ENCODE data around the gene ADCY10. TPM values are rescaled to one million over a fixed set of nuclear protein-coding genes. Genes with fewer than 3 reads are reported as not detected.

ADCY10 gene
- total and polyA plus RNA-seq, 9 of the 15 experiments (the other 6 are each of a cell fraction or from before 2014, with no cell fraction given): 0.08 to 0.86 (median 0.22) TPM

DNA sequence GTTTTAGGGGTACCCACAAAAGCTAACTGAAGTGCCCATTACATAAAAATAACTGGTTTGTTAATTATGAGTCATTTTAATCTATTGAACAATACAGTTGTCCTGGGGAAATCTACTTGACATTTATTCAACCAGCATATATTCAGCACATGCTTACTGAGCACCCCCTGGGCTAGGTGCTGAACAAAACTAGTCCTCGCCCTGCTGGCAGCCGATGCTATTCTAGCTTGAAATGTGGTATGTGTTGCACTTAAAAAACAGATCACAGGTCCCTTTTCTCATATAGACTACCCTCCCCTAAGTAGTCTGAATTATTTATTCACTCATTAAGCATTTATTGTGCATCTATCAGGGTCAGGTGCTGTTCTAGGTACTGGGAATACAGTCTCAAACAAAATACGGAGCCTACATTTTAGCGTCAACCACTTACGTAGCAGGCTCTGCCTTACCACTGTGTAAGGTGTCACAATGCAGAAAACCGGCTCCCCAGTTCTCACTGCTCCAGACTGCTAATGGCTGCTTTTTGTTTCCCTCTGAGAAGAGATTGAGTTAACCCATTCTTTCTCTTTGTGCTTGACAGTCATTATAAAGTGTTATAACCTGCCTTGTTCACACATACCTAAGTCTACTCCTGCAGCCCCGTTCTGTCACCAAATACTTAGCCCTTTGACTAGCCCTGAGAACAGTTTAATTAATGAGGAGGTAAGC is 57.1 kb downstream of the ADCY10 start:
- 70% methylated on average over 7 of the region's 7 CpGs for WGBS (ENCODE audit: insufficient coverage, low coverage, missing lambda C conversion rate)
- intact Hi-C loops (cut with micrococcal nuclease): no loop called here
- no peak overlapping the region for H3K4me3 ChIP-seq
- TF ChIP-seq ZNF3 (CRISPR knock-in tag; IDR thresholded peaks at IDR 0.05) (no peak), SMAD4 (CRISPR knock-in tag; conservative IDR thresholded peaks at IDR 0.05) (no peak), NRF1 (conservative IDR thresholded peaks at IDR 0.05 in 1 of 2, IDR thresholded peaks at IDR 0.05 in 1 of 2) (no peak), FOXP4 (CRISPR knock-in tag; IDR thresholded peaks at IDR 0.05; ENCODE audit: borderline replicate concordance) (no peak), ZNF655 (CRISPR knock-in tag; IDR thresholded peaks at IDR 0.05) (no peak), MECOM (CRISPR knock-in tag; IDR thresholded peaks at IDR 0.05) (no peak), ZNF121 (CRISPR knock-in tag; conservative IDR thresholded peaks at IDR 0.05) (no peak), ZBTB8A (IDR thresholded peaks at IDR 0.05; ENCODE audit: partially characterized antibody) (no peak), SMARCA5 (IDR thresholded peaks at IDR 0.05) (no peak), SMAD1 (IDR thresholded peaks at IDR 0.05; ENCODE audit: low read depth, low read length, partially characterized antibody) (no peak), NCOA6 (IDR thresholded peaks at IDR 0.05) (no peak), ZNF347 (CRISPR knock-in tag; IDR thresholded peaks at IDR 0.05; ENCODE audit: low read depth) (no peak)
- TF ChIP-seq, protein P1, sequence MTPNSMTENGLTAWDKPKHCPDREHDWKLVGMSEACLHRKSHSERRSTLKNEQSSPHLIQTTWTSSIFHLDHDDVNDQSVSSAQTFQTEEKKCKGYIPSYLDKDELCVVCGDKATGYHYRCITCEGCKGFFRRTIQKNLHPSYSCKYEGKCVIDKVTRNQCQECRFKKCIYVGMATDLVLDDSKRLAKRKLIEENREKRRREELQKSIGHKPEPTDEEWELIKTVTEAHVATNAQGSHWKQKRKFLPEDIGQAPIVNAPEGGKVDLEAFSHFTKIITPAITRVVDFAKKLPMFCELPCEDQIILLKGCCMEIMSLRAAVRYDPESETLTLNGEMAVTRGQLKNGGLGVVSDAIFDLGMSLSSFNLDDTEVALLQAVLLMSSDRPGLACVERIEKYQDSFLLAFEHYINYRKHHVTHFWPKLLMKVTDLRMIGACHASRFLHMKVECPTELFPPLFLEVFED (CRISPR knock-in tag; conservative IDR thresholded peaks at IDR 0.05): no peak
- TF ChIP-seq, protein P2, sequence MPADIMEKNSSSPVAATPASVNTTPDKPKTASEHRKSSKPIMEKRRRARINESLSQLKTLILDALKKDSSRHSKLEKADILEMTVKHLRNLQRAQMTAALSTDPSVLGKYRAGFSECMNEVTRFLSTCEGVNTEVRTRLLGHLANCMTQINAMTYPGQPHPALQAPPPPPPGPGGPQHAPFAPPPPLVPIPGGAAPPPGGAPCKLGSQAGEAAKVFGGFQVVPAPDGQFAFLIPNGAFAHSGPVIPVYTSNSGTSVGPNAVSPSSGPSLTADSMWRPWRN (IDR thresholded peaks at IDR 0.05; ENCODE audit: low read depth): no peak

More for the DNA sequence above, 57.1 kb downstream of the ADCY10 start:
- ATAC-seq (no peak), FAIRE-seq (no peak), DNase-seq (ENCODE audit: extremely low read depth in 1 of 4, low spot score in 3 of 4) (no peak)
- no peak overlapping the region for H3K27ac ChIP-seq (ENCODE audit: extremely low read depth, low read depth, low read length)
- no peaks in the 10 kb centered on the region for H3K36me3 ChIP-seq (ENCODE audit: control insufficient read depth, insufficient read depth, low read length)
- no peak overlapping the region for H3K4me2 ChIP-seq (ENCODE audit: insufficient read depth, low read length)
- H3K27me3 ChIP-seq (ENCODE audit: control insufficient read depth in 2 of 2, insufficient read depth in 2 of 2, low read length in 2 of 2): no peaks in the 10 kb centered on the region
- BruUV-seq (replicated peaks): no TSS peak
- no peaks in the 10 kb centered on the region for H3K9me3 ChIP-seq (replicated peaks; ENCODE audit: control insufficient read depth, insufficient read depth, low read depth, low read length)
- in situ Hi-C loops (cut with MboI): no loop called here
- H3K9ac ChIP-seq (ENCODE audit: insufficient read depth in 1 of 2, low read depth in 2 of 2, low read length in 2 of 2): no peak overlapping the region
- CTCF ChIA-PET (ENCODE audit: low intra/inter-chr PET ratio): no interaction called here
- no peaks in the 10 kb centered on the region for H3K9me1 ChIP-seq (ENCODE audit: control insufficient read depth, insufficient read depth, low read length)
- peak overlapping the region; percentile 29; the same call in 1 of the 2 replicates for H2AFZ ChIP-seq (ENCODE audit: low read depth, low read length)
- H3K4me1 ChIP-seq (replicated peaks in 1 of 2; ENCODE audit: control insufficient read depth in 2 of 2, insufficient read depth in 2 of 2, low read length in 2 of 2): peaks cover 5 to 18% of the 10 kb centered on the region in 2 experiments; a peak in 3 of 5 replicates
- H3K79me2 ChIP-seq (ENCODE audit: control insufficient read depth, insufficient read depth, low read length): no peaks in the 10 kb centered on the region
- no peaks in the 10 kb centered on the region for H4K20me1 ChIP-seq (replicated peaks; ENCODE audit: control insufficient read depth, insufficient read depth, low read length)
- POLR2A ChIA-PET: interaction anchor here (0.7 to 2.5 kb wide), 6 partner anchors 10 to 28 kb away, joined by 3 to 7 read pairs (median 4); no protein-coding TSS in a partner anchor
